ENCODE results near the gene CSRP3.

Gene CSRP3

DNA sequence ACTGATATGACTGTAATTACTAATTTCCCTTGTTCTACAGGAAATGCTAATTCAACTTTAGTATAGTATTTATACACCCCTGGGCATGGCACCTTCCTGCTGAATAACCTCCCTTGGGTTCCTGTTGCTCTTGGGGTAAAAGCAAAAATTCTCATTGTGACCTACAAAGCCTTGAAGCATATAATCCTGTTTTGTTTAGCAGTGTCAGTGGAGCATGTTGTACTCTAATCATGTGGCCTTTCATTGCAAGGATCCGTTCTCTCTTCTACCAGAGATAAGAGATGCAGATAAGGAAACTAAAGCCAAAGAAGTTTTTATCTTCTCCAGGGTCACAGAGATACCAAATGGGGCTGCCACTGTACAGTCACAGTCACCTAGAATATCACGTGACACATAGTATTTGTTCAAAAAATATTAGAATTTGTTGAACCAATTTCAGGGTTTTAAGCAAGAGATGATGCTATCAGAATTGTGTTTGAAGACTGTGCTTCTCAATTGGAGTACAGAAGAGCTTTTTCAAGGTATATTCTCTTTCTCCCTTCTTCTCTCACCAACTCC lies 25.1 kb downstream of the CSRP3 start:
- TF ChIP-seq, protein P1, sequence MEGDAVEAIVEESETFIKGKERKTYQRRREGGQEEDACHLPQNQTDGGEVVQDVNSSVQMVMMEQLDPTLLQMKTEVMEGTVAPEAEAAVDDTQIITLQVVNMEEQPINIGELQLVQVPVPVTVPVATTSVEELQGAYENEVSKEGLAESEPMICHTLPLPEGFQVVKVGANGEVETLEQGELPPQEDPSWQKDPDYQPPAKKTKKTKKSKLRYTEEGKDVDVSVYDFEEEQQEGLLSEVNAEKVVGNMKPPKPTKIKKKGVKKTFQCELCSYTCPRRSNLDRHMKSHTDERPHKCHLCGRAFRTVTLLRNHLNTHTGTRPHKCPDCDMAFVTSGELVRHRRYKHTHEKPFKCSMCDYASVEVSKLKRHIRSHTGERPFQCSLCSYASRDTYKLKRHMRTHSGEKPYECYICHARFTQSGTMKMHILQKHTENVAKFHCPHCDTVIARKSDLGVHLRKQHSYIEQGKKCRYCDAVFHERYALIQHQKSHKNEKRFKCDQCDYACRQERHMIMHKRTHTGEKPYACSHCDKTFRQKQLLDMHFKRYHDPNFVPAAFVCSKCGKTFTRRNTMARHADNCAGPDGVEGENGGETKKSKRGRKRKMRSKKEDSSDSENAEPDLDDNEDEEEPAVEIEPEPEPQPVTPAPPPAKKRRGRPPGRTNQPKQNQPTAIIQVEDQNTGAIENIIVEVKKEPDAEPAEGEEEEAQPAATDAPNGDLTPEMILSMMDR (IDR thresholded peaks at IDR 0.05; ENCODE audit: borderline replicate concordance, insufficient read depth, low read depth, low read length), result no peak
- no peak overlapping the region for H3K4me3 ChIP-seq (ENCODE audit: low read depth, low read length)

DNA sequence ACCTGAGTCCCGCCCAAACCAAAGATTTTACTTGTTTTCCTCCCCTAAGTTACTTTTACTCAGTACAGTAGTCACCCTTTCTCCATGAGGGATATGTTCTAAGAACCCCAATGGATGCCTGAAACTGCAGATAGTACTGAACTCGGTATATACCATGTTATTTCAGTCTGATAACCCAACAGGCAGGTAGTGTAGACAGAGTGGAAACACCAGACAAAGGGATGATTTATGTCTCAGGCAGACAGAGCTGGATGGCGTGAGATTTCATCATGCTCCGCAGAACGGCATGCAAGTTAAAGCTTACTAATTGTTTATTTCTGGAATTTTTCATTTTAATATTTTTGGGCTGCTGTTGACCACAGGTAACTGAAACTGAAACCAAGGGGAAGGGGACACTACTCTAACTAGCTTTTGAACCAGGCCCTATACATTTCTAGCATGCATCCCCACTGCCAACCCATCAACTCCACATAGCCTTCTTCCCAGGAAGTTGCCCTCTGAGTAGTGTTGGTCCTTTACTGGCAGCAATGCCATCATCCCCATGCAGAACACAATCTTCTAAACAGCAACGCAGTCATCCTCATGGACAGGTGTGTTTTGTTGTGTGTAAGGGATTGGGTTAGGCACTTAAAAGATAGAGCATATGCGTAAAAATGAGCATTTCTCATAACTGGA lies 27.7 kb downstream of the CSRP3 start:
- no peak overlapping the region for H3K4me3 ChIP-seq (ENCODE audit: low read depth, low read length)
- TF ChIP-seq, protein P1 (IDR thresholded peaks at IDR 0.05; ENCODE audit: borderline replicate concordance, insufficient read depth, low read depth, low read length), result no peak

DNA sequence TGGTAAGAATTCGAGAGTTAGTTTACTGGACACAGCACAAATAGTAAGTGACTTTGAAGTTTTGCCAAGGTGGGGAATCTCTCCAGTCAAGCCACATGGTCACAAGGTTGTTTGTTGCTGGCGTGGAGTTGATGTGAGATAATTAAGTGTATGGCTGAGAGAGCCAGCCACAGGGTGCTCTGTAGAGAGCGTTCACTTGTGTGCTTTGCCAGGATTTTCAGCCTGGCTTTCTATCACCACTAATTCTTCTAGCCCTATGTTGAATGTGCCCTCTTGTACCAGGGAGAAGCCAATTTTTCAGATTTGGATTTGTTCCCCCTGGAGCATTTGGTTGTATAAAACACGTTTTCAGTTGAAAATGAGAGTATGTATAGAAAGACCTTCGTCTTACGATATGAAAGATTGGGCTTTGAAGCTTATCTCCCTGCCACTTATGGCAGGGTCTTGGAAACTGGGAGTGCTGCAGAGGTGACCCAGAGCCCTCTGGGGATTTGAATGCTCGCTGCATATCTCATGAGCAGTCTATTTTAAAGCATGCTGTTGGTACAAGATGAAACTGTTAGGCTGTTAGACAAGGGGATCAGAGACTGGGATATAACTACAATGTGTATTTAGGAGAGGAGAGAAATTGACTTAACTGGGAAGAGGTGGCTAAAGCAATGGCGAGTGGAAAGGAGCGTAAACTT lies 28.6 kb downstream of the CSRP3 start:
- H3K4me3 ChIP-seq (ENCODE audit: low read depth, low read length), result no peak overlapping the region
- TF ChIP-seq, protein P1 (IDR thresholded peaks at IDR 0.05; ENCODE audit: borderline replicate concordance, insufficient read depth, low read depth, low read length), result no peak

DNA sequence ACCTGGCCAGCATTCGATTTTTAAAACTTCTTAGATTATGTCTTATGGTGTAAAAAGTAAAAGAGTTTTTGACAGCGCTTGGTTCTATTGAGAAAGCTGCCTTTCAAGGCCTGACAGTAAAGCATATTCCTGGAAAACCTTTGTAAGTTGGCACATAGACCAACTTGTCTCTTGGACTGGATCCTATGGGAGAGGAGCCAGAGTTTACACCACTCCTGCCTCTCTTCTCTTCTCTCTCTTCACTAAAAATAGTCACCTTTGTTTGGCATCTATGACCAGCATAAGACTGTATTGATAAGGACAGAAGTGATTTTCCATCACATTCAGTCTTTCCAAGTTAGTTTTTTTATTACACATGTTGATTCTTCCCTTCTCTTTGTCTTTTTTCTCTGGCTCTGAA lies 33.7 kb downstream of the CSRP3 start:
- TF ChIP-seq, protein P1 (IDR thresholded peaks at IDR 0.05; ENCODE audit: borderline replicate concordance, insufficient read depth, low read depth, low read length), result no peak
- no peak overlapping the region for H3K4me3 ChIP-seq (ENCODE audit: low read depth, low read length)

DNA sequence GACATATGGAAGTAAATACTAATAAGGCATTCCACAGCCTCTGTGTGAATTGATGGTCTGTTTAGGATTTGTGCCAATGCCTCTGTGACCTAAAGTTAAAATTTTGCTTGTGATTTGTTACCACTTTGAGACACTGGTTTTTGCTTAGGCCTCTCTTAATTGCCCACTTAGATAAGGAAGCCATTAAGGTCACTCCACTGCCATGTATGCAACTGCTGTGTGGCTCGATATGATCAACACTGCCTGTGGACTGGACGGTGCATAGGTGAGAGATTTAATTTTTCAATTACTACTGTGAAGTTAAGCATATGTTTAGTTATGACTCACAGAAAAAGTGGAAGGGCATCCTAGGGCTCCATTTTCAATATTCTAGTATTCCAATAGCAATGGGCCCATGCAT lies 36.9 kb downstream of the CSRP3 start:
- TF ChIP-seq, protein P1 (IDR thresholded peaks at IDR 0.05; ENCODE audit: borderline replicate concordance, insufficient read depth, low read depth, low read length), result no peak

DNA sequence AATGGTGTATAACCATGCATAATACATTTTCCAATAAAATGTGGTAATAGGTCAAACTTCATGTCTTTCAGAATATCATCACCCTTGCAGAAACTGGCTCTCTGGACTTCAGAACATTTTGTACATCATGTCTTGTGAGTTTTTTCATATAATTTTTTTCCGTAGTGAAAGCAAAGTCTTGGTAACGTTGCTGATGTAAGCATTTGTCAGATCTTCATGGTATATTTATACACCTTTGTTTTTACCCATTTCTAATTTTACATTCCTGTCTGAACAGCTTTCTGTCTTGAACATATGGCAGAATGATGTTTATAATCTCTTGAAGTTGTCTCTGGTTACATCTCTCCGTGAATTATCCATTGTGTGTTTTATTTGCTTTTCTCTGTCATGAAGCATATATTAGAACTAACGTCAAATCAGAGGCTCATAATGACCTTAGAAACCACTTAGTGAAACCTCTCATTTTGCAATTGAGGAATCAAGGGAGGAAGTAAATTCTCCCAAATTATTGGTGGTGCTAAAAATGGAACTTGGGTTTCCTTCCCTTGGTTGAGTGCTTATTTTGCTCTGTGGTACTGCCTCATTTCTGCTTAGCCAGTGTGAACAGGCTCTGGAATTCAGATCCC lies 37.4 kb downstream of the CSRP3 start:
- TF ChIP-seq, protein P1 (IDR thresholded peaks at IDR 0.05; ENCODE audit: borderline replicate concordance, insufficient read depth, low read depth, low read length), result no peak
- no peak overlapping the region for H3K4me3 ChIP-seq (ENCODE audit: low read depth, low read length)

More for the DNA sequence above, 36.9 kb downstream of the CSRP3 start:
- no peak overlapping the region for H3K4me3 ChIP-seq (ENCODE audit: low read depth, low read length)
